GM12873 (cell line): ENCODE data around the gene PRR14L.

ENCODE experiments used
- CTCF ChIP-seq: IDR thresholded peaks from 2 replicates; pipeline ENCODE4 v1.5.1; 2012; ENCODE audit warnings: low read depth, mild to moderate bottlenecking, moderate library complexity, low read length, control low read depth; ENCODE audit not compliant: insufficient read depth; ENCODE audit errors: missing control alignments

The PRR14L gene

GRCh38 chr22:31748490-31748889, 1.4 kb downstream of the PRR14L start:
- TF ChIP-seq CTCF, result no peak

GRCh38 chr22:31747441-31747840, 2.5 kb downstream of the PRR14L start:
- TF ChIP-seq CTCF, result no peak

- no peak for TF ChIP-seq CTCF
Observed at GRCh38 chr22:31743871-31744270, 6.1 kb downstream of the PRR14L start.

GRCh38 chr22:31742682-31743081, 7.2 kb downstream of the PRR14L start:
- no peak for TF ChIP-seq CTCF

- TF ChIP-seq CTCF, result no peak
Observed at GRCh38 chr22:31742115-31742514, 7.8 kb downstream of the PRR14L start.

- no peak for TF ChIP-seq CTCF
Observed at GRCh38 chr22:31739795-31740201, 10.1 kb downstream of the PRR14L start.

- no peak for TF ChIP-seq CTCF
Observed at GRCh38 chr22:31738566-31738965, 11.4 kb downstream of the PRR14L start.

GRCh38 chr22:31737932-31738331, 12.0 kb downstream of the PRR14L start:
- TF ChIP-seq CTCF, result no peak
